ENCODE measurements around the gene FOXP1. TPM values are rescaled to one million over a fixed set of nuclear protein-coding genes. Genes with fewer than 3 reads are reported as not detected.

Gene FOXP1
- total and polyA plus RNA-seq, 2 experiments from 2014 or later: 76.8 to 99.8 TPM

GRCh38 chr3:71074423-71074822 is 509.1 kb downstream of the FOXP1 start:
- H3K4me2 ChIP-seq: no peak overlapping the region
- no peaks in the 10 kb centered on the region for H4K20me1 ChIP-seq (ENCODE audit: insufficient read depth, poor library complexity, severe bottlenecking)
- H3K79me2 ChIP-seq: peaks cover 85% of the 10 kb centered on the region
- H3K27me3 ChIP-seq: no peaks in the 10 kb centered on the region
- no peaks in the 10 kb centered on the region for H3K9me2 ChIP-seq (replicated peaks; ENCODE audit: insufficient read depth)
- H3K27ac ChIP-seq: no peak overlapping the region
- no peak overlapping the region for H3K4me3 ChIP-seq
- TF ChIP-seq CTCF (IDR thresholded peaks at IDR 0.05; ENCODE audit: poor library complexity) (no peak), EZH2phosphoT487 (IDR thresholded peaks at IDR 0.05; ENCODE audit: low read depth, severe bottlenecking, unreplicated experiment) (no peak), EZH2 (IDR thresholded peaks at IDR 0.05; ENCODE audit: borderline replicate concordance) (no peak)
- H2AFZ ChIP-seq: no peak overlapping the region
- DNase-seq (ENCODE audit: low spot score): no peak
- no peaks in the 10 kb centered on the region for H3K9me3 ChIP-seq (ENCODE audit: low read depth)
- no peaks in the 10 kb centered on the region for H3K36me3 ChIP-seq (replicated peaks; ENCODE audit: insufficient read depth, low read depth)
- 88% methylated on average over 3 of the region's 3 CpGs for WGBS (ENCODE audit: low lambda C conversion rate, missing lambda C conversion rate)
- H3K4me1 ChIP-seq (ENCODE audit: insufficient read depth): peaks cover 44% of the 10 kb centered on the region

- Histone ChIP-seq H3K9me2 (replicated peaks; ENCODE audit: insufficient read depth) (no peaks in the 10 kb centered on the region), H3K4me2 (no peak overlapping the region), H2AFZ (no peak overlapping the region), H3K4me3 (no peak overlapping the region), H3K9me3 (ENCODE audit: low read depth) (no peaks in the 10 kb centered on the region), H3K79me2 (peaks cover 90% of the 10 kb centered on the region), H3K4me1 (ENCODE audit: insufficient read depth) (peaks cover 35% of the 10 kb centered on the region), H3K27me3 (no peaks in the 10 kb centered on the region), H3K27ac (no peak overlapping the region), H3K36me3 (replicated peaks; ENCODE audit: insufficient read depth, low read depth) (no peaks in the 10 kb centered on the region), H4K20me1 (ENCODE audit: insufficient read depth, poor library complexity, severe bottlenecking) (no peaks in the 10 kb centered on the region)
- TF ChIP-seq CTCF (IDR thresholded peaks at IDR 0.05; ENCODE audit: poor library complexity): no peak
- TF ChIP-seq EZH2 (IDR thresholded peaks at IDR 0.05; ENCODE audit: borderline replicate concordance): no peak
- no peak for TF ChIP-seq EZH2phosphoT487 (IDR thresholded peaks at IDR 0.05; ENCODE audit: low read depth, severe bottlenecking, unreplicated experiment)
- WGBS (ENCODE audit: low lambda C conversion rate, missing lambda C conversion rate): 95% methylated on average over 4 of the region's 4 CpGs
- no peak for DNase-seq (ENCODE audit: low spot score)
Observed at GRCh38 chr3:71072986-71073385, 510.5 kb downstream of the FOXP1 start.

- Histone ChIP-seq H3K9me3 (ENCODE audit: low read depth) (no peaks in the 10 kb centered on the region), H3K4me2 (no peak overlapping the region), H3K4me1 (ENCODE audit: insufficient read depth) (peaks cover 28% of the 10 kb centered on the region), H3K27me3 (no peaks in the 10 kb centered on the region), H3K27ac (no peak overlapping the region), H3K9me2 (replicated peaks; ENCODE audit: insufficient read depth) (no peaks in the 10 kb centered on the region), H4K20me1 (ENCODE audit: insufficient read depth, poor library complexity, severe bottlenecking) (no peaks in the 10 kb centered on the region), H3K36me3 (replicated peaks; ENCODE audit: insufficient read depth, low read depth) (no peaks in the 10 kb centered on the region), H2AFZ (no peak overlapping the region), H3K4me3 (no peak overlapping the region), H3K79me2 (peaks cover 92% of the 10 kb centered on the region)
- TF ChIP-seq EZH2 (IDR thresholded peaks at IDR 0.05; ENCODE audit: borderline replicate concordance): no peak
- no peak for DNase-seq (ENCODE audit: low spot score)
- WGBS (ENCODE audit: low lambda C conversion rate, missing lambda C conversion rate): 92% methylated on average over 2 of the region's 2 CpGs
Observed at GRCh38 chr3:71072287-71072686, 511.2 kb downstream of the FOXP1 start.

- DNase-seq (ENCODE audit: low spot score): peak; percentile 33
- Histone ChIP-seq H3K9me3 (ENCODE audit: low read depth) (no peaks in the 10 kb centered on the region), H3K27ac (peak overlapping the region; percentile 68), H3K4me2 (peak overlapping the region; percentile 50), H3K4me1 (ENCODE audit: insufficient read depth) (peaks cover 31% of the 10 kb centered on the region), H3K36me3 (replicated peaks; ENCODE audit: insufficient read depth, low read depth) (no peaks in the 10 kb centered on the region), H3K27me3 (no peaks in the 10 kb centered on the region), H4K20me1 (ENCODE audit: insufficient read depth, poor library complexity, severe bottlenecking) (no peaks in the 10 kb centered on the region), H2AFZ (no peak overlapping the region), H3K79me2 (peaks cover 92% of the 10 kb centered on the region), H3K9me2 (replicated peaks; ENCODE audit: insufficient read depth) (no peaks in the 10 kb centered on the region), H3K4me3 (no peak overlapping the region)
- TF ChIP-seq EZH2phosphoT487 (IDR thresholded peaks at IDR 0.05; ENCODE audit: low read depth, severe bottlenecking, unreplicated experiment): no peak
- TF ChIP-seq EZH2 (IDR thresholded peaks at IDR 0.05; ENCODE audit: borderline replicate concordance): no peak
- 40% methylated on average over 20 of the region's 20 CpGs for WGBS (ENCODE audit: low lambda C conversion rate, missing lambda C conversion rate)
Observed at GRCh38 chr3:71070497-71071463, 512.7 kb downstream of the FOXP1 start.
